ENCODE results near the gene FABP3.

Gene FABP3

GRCh38 chr1:31324992-31325391 is 47.9 kb downstream of the FABP3 start:
- no peak for DNase-seq (ENCODE audit: extremely low read depth, low read depth)
- H3K4me3 ChIP-seq (replicated peaks; ENCODE audit: low read depth, low read length), result no peak overlapping the region
- no peak for TF ChIP-seq CTCF (IDR thresholded peaks at IDR 0.05; ENCODE audit: low read depth, low read length, missing control alignments)

GRCh38 chr1:31324093-31324492 is 48.8 kb downstream of the FABP3 start:
- no peak for TF ChIP-seq CTCF (IDR thresholded peaks at IDR 0.05; ENCODE audit: low read depth, low read length, missing control alignments)
- no peak for DNase-seq (ENCODE audit: extremely low read depth, low read depth)
- no peak overlapping the region for H3K4me3 ChIP-seq (replicated peaks; ENCODE audit: low read depth, low read length)

GRCh38 chr1:31318146-31318545 is 54.7 kb downstream of the FABP3 start:
- no peak for DNase-seq (ENCODE audit: extremely low read depth, low read depth)
- TF ChIP-seq CTCF (IDR thresholded peaks at IDR 0.05; ENCODE audit: low read depth, low read length, missing control alignments), result no peak
- H3K4me3 ChIP-seq (replicated peaks; ENCODE audit: low read depth, low read length), result no peak overlapping the region

GRCh38 chr1:31315902-31316301 is 57.0 kb downstream of the FABP3 start:
- DNase-seq (ENCODE audit: extremely low read depth, low read depth), result no peak
- TF ChIP-seq CTCF (IDR thresholded peaks at IDR 0.05; ENCODE audit: low read depth, low read length, missing control alignments), result no peak
- H3K4me3 ChIP-seq (replicated peaks; ENCODE audit: low read depth, low read length), result no peak overlapping the region
